AG09319 (cell line): ENCODE data around the gene GPRC5A.

Experiments used
- DNase-seq: peaks from one replicate; pipeline ENCODE4 v3.0.0-alpha.2; 2010; ENCODE audit warnings: low read depth; ENCODE audit errors: extremely low read depth
- TF ChIP-seq, protein P1 (sequence below): IDR thresholded peaks from 2 replicates; pipeline ENCODE4 v1.5.1; 2011; ENCODE audit warnings: low read depth, mild to moderate bottlenecking, inconsistent platforms, low read length, moderate library complexity

Gene GPRC5A

GRCh38 chr12:12877781-12878455, 13.4 kb upstream of the GPRC5A start:
- no peak for DNase-seq
- TF ChIP-seq, protein P1, sequence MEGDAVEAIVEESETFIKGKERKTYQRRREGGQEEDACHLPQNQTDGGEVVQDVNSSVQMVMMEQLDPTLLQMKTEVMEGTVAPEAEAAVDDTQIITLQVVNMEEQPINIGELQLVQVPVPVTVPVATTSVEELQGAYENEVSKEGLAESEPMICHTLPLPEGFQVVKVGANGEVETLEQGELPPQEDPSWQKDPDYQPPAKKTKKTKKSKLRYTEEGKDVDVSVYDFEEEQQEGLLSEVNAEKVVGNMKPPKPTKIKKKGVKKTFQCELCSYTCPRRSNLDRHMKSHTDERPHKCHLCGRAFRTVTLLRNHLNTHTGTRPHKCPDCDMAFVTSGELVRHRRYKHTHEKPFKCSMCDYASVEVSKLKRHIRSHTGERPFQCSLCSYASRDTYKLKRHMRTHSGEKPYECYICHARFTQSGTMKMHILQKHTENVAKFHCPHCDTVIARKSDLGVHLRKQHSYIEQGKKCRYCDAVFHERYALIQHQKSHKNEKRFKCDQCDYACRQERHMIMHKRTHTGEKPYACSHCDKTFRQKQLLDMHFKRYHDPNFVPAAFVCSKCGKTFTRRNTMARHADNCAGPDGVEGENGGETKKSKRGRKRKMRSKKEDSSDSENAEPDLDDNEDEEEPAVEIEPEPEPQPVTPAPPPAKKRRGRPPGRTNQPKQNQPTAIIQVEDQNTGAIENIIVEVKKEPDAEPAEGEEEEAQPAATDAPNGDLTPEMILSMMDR = no peak

DNA sequence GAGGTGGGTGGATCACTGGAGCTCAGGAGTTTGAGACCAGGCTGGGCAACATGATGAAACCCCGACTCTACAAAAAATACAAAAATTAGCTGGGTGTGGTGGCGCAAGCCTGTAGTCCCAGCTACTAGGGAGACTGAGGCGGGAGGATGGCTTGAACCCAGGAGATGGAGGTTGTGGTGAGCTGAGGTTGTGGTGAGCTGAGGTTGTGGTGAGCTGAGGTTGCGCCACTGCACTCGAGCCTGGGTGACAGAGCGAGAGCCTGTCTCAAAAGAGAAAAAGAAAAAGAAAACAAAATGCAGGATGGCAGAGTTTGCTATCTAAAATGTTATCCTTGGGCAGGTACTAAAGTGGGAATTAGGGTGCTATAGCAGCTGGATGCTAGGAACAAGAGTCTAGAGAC, 10.8 kb upstream of the GPRC5A start:
- TF ChIP-seq, protein P1 = no peak
- no peak for DNase-seq

DNA sequence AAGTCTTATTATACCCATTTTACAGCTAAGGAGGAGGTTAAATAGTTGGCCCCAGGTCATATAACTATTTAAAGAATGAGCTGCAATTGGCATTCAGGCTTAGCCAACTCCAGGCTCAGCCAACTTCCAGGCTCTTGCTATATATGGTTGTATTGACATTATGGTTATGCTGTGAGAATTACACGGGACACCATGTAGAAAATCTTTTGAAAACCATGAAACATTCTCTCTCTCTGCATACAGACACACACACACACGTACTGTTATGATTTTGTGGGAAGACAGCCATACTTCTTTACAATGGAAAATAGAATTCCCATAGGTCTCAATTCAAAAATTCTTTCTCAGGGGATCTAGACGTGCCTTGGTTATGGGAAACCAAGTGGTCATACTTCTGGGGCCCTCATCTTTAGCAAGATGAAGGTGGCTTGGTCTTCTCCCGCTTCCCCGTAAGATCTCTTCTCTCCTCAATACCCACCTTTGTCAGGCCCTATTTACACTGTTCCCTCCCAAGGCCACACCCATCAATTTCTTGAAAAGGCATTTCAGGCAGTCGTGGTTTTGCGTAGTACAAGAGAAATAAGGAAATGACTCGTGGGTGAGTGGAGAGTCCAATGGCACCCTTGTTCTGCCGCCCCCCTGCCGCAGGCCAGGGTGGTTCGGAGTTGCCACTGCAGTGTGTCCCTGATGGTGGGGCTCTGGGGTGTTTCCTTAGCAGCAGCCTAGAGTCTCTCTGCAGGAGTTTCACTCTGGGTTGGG, 10.0 kb upstream of the GPRC5A start:
- TF ChIP-seq, protein P1 = no peak
- DNase-seq = no peak

DNA sequence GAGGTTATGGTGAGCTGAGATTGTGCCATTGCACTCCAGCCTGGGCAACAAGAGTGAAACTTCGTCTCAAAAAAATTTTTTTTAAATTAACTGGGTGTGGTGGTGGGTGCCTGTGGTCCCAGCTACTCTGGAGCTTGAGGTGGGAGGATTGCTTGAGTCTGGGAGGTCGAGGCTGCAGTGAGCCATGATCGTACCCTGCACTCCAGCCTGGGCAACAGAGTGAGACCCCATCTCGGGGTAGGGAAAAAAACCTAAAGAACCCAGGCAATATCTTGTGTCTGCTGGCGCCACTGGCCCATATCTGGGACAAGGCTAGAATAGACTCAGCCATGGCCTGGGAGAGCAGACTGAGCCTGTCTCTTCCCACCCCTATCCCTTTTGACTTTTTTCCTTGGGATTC, 9.1 kb upstream of the GPRC5A start:
- TF ChIP-seq, protein P1 = no peak
- DNase-seq = no peak

- TF ChIP-seq, protein P1 = no peak
- DNase-seq = no peak
Measured at GRCh38 chr12:12883369-12884001, 7.9 kb upstream of the GPRC5A start.

- TF ChIP-seq, protein P1 = no peak
- no peak for DNase-seq
Measured at GRCh38 chr12:12885096-12885792, 6.1 kb upstream of the GPRC5A start.

DNA sequence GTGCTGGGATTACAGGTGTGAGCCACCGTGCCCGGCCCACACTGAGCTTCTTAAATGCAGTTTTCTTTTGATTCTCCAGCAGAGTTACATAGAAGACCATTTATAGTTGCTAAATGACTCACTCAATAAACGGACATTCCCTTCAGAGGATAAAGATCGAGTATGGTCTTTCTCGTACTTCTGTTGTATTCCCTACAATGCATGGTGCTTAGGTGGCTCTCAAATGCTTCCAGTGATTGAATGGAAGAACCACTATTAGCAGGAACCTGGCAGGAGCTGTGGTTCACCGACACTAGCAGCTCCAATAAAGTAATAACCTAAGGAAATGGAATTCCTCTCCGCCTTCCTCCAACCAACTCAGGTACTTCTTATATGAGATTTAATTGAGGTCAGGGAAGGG, 3.9 kb upstream of the GPRC5A start:
- no peak for DNase-seq
- TF ChIP-seq, protein P1 = no peak
